Smooth muscle cell (in vitro differentiated cells): ENCODE data around the gene TRH. TPM values are rescaled to one million over a fixed set of nuclear protein-coding genes. Genes with fewer than 3 reads are reported as not detected.

ENCODE experiments used
- DNase-seq: peaks from one replicate; lab custom pipeline; 2025; ENCODE audit not compliant: unreplicated experiment; lab: John Stamatoyannopoulos, UW
- H2AFZ ChIP-seq: fragments of 200-600 bp; sonication (generic); 2 replicates; pipeline ENCODE4 v1.6.0; 2016; ENCODE audit warnings: antibody characterized with exemption, low read depth, mild to moderate bottlenecking
- H3F3A ChIP-seq: fragments of 200-600 bp; sonication (generic); 2 replicates; pipeline ENCODE4 v1.6.0; 2017; ENCODE audit warnings: antibody characterized with exemption, low read depth
- H3K27ac ChIP-seq: fragments of 200-600 bp; sonication (generic); 2 replicates; pipeline ENCODE4 v1.5.1; 2016; ENCODE audit warnings: low read depth, mild to moderate bottlenecking
- H3K27me3 ChIP-seq: fragments of 200-600 bp; sonication (generic); 2 replicates; pipeline ENCODE4 v1.6.1; 2016; ENCODE audit warnings: low read depth, mild to moderate bottlenecking
- H3K36me3 ChIP-seq: fragments of 200-600 bp; sonication (generic); 2 replicates; pipeline ENCODE4 v1.5.1; 2016; ENCODE audit warnings: low read depth
- H3K4me1 ChIP-seq: fragments of 200-600 bp; sonication (generic); 2 replicates; pipeline ENCODE4 v1.5.1; 2016; ENCODE audit warnings: low read depth
- H3K4me2 ChIP-seq: fragments of 200-600 bp; sonication (generic); 2 replicates; pipeline ENCODE4 v1.6.0; 2016; ENCODE audit warnings: mild to moderate bottlenecking
- H3K4me3 ChIP-seq: fragments of 200-600 bp; sonication (generic); 2 replicates; pipeline ENCODE4 v1.5.1; 2016; ENCODE audit warnings: mild to moderate bottlenecking
- H3K79me2 ChIP-seq: fragments of 200-600 bp; sonication (generic); 2 replicates; pipeline ENCODE4 v1.6.0; 2016; ENCODE audit warnings: low read depth, mild to moderate bottlenecking
- H3K9ac ChIP-seq: fragments of 200-600 bp; sonication (generic); 2 replicates; pipeline ENCODE4 v1.6.0; 2016; ENCODE audit warnings: low read depth
- H3K9me3 ChIP-seq: fragments of 200-600 bp; sonication (generic); replicated peaks from 2 replicates; pipeline ENCODE4 v1.5.1; 2016; ENCODE audit warnings: low read depth
- H4K20me1 ChIP-seq: fragments of 200-600 bp; sonication (generic); 2 replicates; pipeline ENCODE4 v1.6.0; 2016; ENCODE audit warnings: low read depth
- CTCF ChIP-seq: fragments of 200-600 bp; sonication (generic); IDR thresholded peaks from 2 replicates; pipeline ENCODE4 v1.5.1; 2017; ENCODE audit warnings: borderline replicate concordance, mild to moderate bottlenecking, antibody characterized with exemption; ENCODE audit not compliant: insufficient read depth, poor library complexity, severe bottlenecking
- WGBS: methylation state at CpG from one replicate; pipeline ENCODE4 v1.1.7; 2016; ENCODE audit warnings: low lambda C conversion rate; 5-methylcytosine and 5-hydroxymethylcytosine counted together
- polyA plus RNA-seq: library from polyadenylated mRNA; unstranded; fragments of >200 nt; fragmentation: Nextera tagmentation; extraction: Ambion mirVana; gene quantifications from 2 replicates; pipeline ENCODE4 v1.2.1, GENCODE V29; 2016
- total RNA-seq: library from RNA; depleted of rRNA; stranded (reverse); fragments of >200 nt; gene quantifications from 2 replicates; pipeline ENCODE4 v1.2.3, GENCODE V29; 2014

The TRH gene
- total and polyA plus RNA-seq, 2 experiments from 2014 or later = not detected

- no peaks in the 10 kb centered on the region for H4K20me1 ChIP-seq
- 96% methylated on average over 7 of the region's 7 CpGs for WGBS
- no peak for TF ChIP-seq CTCF
- no peaks in the 10 kb centered on the region for H3K36me3 ChIP-seq
- no peak overlapping the region for H3K4me3 ChIP-seq
- no peaks in the 10 kb centered on the region for H3K79me2 ChIP-seq
- H3K4me1 ChIP-seq = no peaks in the 10 kb centered on the region
- no peaks in the 10 kb centered on the region for H3K27me3 ChIP-seq
- no peaks in the 10 kb centered on the region for H3F3A ChIP-seq
- DNase-seq = no peak
- H3K4me2 ChIP-seq = no peak overlapping the region
- no peak overlapping the region for H3K9ac ChIP-seq
- no peak overlapping the region for H3K27ac ChIP-seq
- H3K9me3 ChIP-seq = no peaks in the 10 kb centered on the region
- no peak overlapping the region for H2AFZ ChIP-seq
Observed at GRCh38 chr3:129944709-129945108, 29.8 kb upstream of the TRH start.

GRCh38 chr3:129947538-129948240 is 26.8 kb upstream of the TRH start:
- Histone ChIP-seq H3K4me3 (no peak overlapping the region), H3K9me3 (no peaks in the 10 kb centered on the region), H3F3A (no peaks in the 10 kb centered on the region), H4K20me1 (no peaks in the 10 kb centered on the region), H3K4me2 (no peak overlapping the region), H3K79me2 (no peaks in the 10 kb centered on the region), H3K36me3 (no peaks in the 10 kb centered on the region), H3K9ac (no peak overlapping the region), H2AFZ (no peak overlapping the region), H3K4me1 (peaks cover 2% of the 10 kb centered on the region), H3K27ac (no peak overlapping the region), H3K27me3 (no peaks in the 10 kb centered on the region)
- no peak for TF ChIP-seq CTCF
- no peak for DNase-seq
- 82% methylated on average over 8 of the region's 8 CpGs for WGBS

GRCh38 chr3:129950318-129951046 is 24.0 kb upstream of the TRH start:
- no peak for TF ChIP-seq CTCF
- Histone ChIP-seq H3K27me3 (peaks cover 7% of the 10 kb centered on the region), H4K20me1 (no peaks in the 10 kb centered on the region), H3K9ac (no peak overlapping the region), H3F3A (no peaks in the 10 kb centered on the region), H3K9me3 (no peaks in the 10 kb centered on the region), H2AFZ (no peak overlapping the region), H3K36me3 (no peaks in the 10 kb centered on the region), H3K27ac (no peak overlapping the region), H3K79me2 (no peaks in the 10 kb centered on the region), H3K4me1 (peaks cover 21% of the 10 kb centered on the region), H3K4me3 (no peak overlapping the region), H3K4me2 (no peak overlapping the region)
- no peak for DNase-seq
- WGBS = 79% methylated on average over 7 of the region's 7 CpGs
